ENCODE data around the gene KEAP1. TPM values are rescaled to one million over a fixed set of nuclear protein-coding genes. Genes with fewer than 3 reads are reported as not detected.
"Not testable (repeated sequence)": the region's sequence is repeated elsewhere in the genome, so short reads cannot be mapped to it uniquely, and the experiment has no call there.

The KEAP1 gene
- total and polyA plus RNA-seq, 2 of the 13 experiments (the other 11 are each of a cell fraction or from before 2014, with no cell fraction given): 56.7 to 72.9 TPM

GRCh38 chr19:10543059-10543419 lies 39.9 kb upstream of the KEAP1 start:
- FAIRE-seq (no peak), DNase-seq (ENCODE audit: low spot score) (no peak), ATAC-seq (no peak)
- Histone ChIP-seq H3K4me2 (ENCODE audit: low read depth, low read length) (peak overlapping the region; percentile 74), H3K4me1 (ENCODE audit: insufficient read depth, low read length) (peaks cover 17% of the 10 kb centered on the region), H2AFZ (ENCODE audit: low read length) (no peak overlapping the region), H3K4me3 (replicated peaks in 1 of 3; ENCODE audit: insufficient read depth in 1 of 3, low read depth in 2 of 3, low read length in 3 of 3) (peak overlapping the region; percentile 78 to 98 (median 89); a peak in 3 of 6 replicates), H3K9me3 (ENCODE audit: low read length) (no peaks in the 10 kb centered on the region), H3K36me3 (replicated peaks in 1 of 2; ENCODE audit: control insufficient read depth in 1 of 2, insufficient read depth in 2 of 2, low read length in 2 of 2) (peaks cover 2 to 7% of the 10 kb centered on the region in 2 experiments; a peak in 3 of 5 replicates), H3K79me2 (ENCODE audit: insufficient read depth, low read length) (no peaks in the 10 kb centered on the region), H3K27ac (ENCODE audit: extremely low read length, insufficient read depth, low read length) (peak overlapping the region; percentile 76), H3K27me3 (ENCODE audit: control insufficient read depth in 1 of 2, insufficient read depth in 2 of 2, low read length in 2 of 2) (0 out of 5 replicates have a peak, but pooled peaks cover 0 to 6% of the 10 kb centered on the region in 2 experiments), H3K9ac (ENCODE audit: insufficient read depth, low read depth, low read length) (peak overlapping the region; percentile 91; the same call in 1 of the 2 replicates), H4K20me1 (ENCODE audit: insufficient read depth, low read length) (no peaks in the 10 kb centered on the region)
- BruUV-seq (replicated peaks): no TSS peak
- in situ Hi-C loops (cut with HindIII; ENCODE audit: extremely low pct_ligation_motif_present, low pct_unique_long_range_greater_than_20kb): no loop called here
- TF ChIP-seq ATM (IDR thresholded peaks at IDR 0.05; ENCODE audit: borderline replicate concordance): no peak
- TF ChIP-seq PBX3 (CRISPR knock-in tag; IDR thresholded peaks at IDR 0.05; ENCODE audit: borderline replicate concordance): no peak
- no peak for TF ChIP-seq CBX1 (IDR thresholded peaks at IDR 0.05; ENCODE audit: low read depth)
- peak; percentile 97 for TF ChIP-seq ZNF770 (CRISPR knock-in tag; IDR thresholded peaks at IDR 0.05)
- no peak for TF ChIP-seq RAD21 (CRISPR knock-in tag; IDR thresholded peaks at IDR 0.05)
- TF ChIP-seq ZBTB33 (CRISPR knock-in tag; IDR thresholded peaks at IDR 0.05): peak; percentile 63; the same call in 1 of the 2 replicates
- 0 out of 4 replicates have a peak, but pooled peaks of 1 of the 2 experiments have one; percentile 1 for TF ChIP-seq HMGXB4 (CRISPR knock-in tag; IDR thresholded peaks at IDR 0.05; ENCODE audit: borderline replicate concordance in 1 of 2, low read depth in 1 of 2)
- no peak for TF ChIP-seq RELA (CRISPR knock-in tag; IDR thresholded peaks at IDR 0.05)
- TF ChIP-seq ZMYM3 (CRISPR knock-in tag; IDR thresholded peaks at IDR 0.05): peak; percentile 53; the same call in 1 of the 2 replicates
- TF ChIP-seq CHD4 (IDR thresholded peaks at IDR 0.05; ENCODE audit: borderline replicate concordance, low read length): 0 out of 2 replicates have a peak, but pooled peaks have one; percentile 37
- no peak for TF ChIP-seq HNRNPL (IDR thresholded peaks at IDR 0.05; ENCODE audit: low read depth, low read length)
- intact Hi-C loops (cut with micrococcal nuclease; ENCODE audit: unreplicated experiment): no loop called here
- CTCF ChIA-PET (ENCODE audit: low intra/inter-chr PET ratio, low total read pairs): no interaction called here
- POLR2A ChIA-PET: interaction anchor here (1.0 kb wide), 1 partner anchor 10 kb away, joined by 4 read pairs; no protein-coding TSS in a partner anchor
- WGBS (ENCODE audit: low lambda C conversion rate): 44% methylated on average over 8 of the region's 8 CpGs

- WGBS (ENCODE audit: low lambda C conversion rate): 47% methylated on average over 9 of the region's 9 CpGs
- H4K20me1 ChIP-seq (ENCODE audit: insufficient read depth, low read length); H3K79me2 ChIP-seq (ENCODE audit: insufficient read depth, low read length); POLR2A ChIA-PET; H3K9ac ChIP-seq (ENCODE audit: insufficient read depth, low read depth, low read length); H3K4me1 ChIP-seq (ENCODE audit: insufficient read depth, low read length); FAIRE-seq; H3K4me2 ChIP-seq (ENCODE audit: low read depth, low read length); in situ Hi-C loops (cut with HindIII; ENCODE audit: extremely low pct_ligation_motif_present, low pct_unique_long_range_greater_than_20kb); H3K27ac ChIP-seq (ENCODE audit: extremely low read length, insufficient read depth, low read length); intact Hi-C loops (cut with micrococcal nuclease; ENCODE audit: unreplicated experiment); CTCF ChIA-PET (ENCODE audit: low intra/inter-chr PET ratio, low total read pairs); H3K9me3 ChIP-seq (ENCODE audit: low read length); ATAC-seq; DNase-seq (ENCODE audit: low spot score); H2AFZ ChIP-seq (ENCODE audit: low read length); H3K4me3 ChIP-seq (replicated peaks in 1 of 3; ENCODE audit: insufficient read depth in 1 of 3, low read depth in 2 of 3, low read length in 3 of 3); BruUV-seq (replicated peaks); H3K36me3 ChIP-seq (replicated peaks in 1 of 2; ENCODE audit: control insufficient read depth in 1 of 2, insufficient read depth in 2 of 2, low read length in 2 of 2): not testable (repeated sequence)
- peaks cover 1 to 17% of the 10 kb centered on the region in 2 experiments; a peak in 3 of 5 replicates for H3K27me3 ChIP-seq (ENCODE audit: control insufficient read depth in 1 of 2, insufficient read depth in 2 of 2, low read length in 2 of 2)
Observed at GRCh38 chr19:10539016-10539415, 35.9 kb upstream of the KEAP1 start.

All from HepG2 (cell line).